Stimulated activated CD4-positive, alpha-beta T cell treated with anti-CD3 and anti-CD28 coated beads, TNF-alpha, amount 100 ng/mL, for 4 hours (primary cell): Measurements from ENCODE around the gene KAZN.

Experiments
- DNase-seq, 3 experiments: peaks; one replicate each; pipeline ENCODE4 v3.0.0-alpha.2; 2020; ENCODE audit warnings: low read depth in 3 of 3

The KAZN gene

GRCh38 chr1:14769486-14770274, 171.2 kb downstream of the KAZN start:
- no peak for DNase-seq

GRCh38 chr1:14773396-14774025, 175.0 kb downstream of the KAZN start:
- DNase-seq = no peak

- DNase-seq = no peak
Measured at GRCh38 chr1:14774225-14774624, 175.7 kb downstream of the KAZN start.

- no peak for DNase-seq
Measured at GRCh38 chr1:14774988-14775387, 176.5 kb downstream of the KAZN start.

DNA sequence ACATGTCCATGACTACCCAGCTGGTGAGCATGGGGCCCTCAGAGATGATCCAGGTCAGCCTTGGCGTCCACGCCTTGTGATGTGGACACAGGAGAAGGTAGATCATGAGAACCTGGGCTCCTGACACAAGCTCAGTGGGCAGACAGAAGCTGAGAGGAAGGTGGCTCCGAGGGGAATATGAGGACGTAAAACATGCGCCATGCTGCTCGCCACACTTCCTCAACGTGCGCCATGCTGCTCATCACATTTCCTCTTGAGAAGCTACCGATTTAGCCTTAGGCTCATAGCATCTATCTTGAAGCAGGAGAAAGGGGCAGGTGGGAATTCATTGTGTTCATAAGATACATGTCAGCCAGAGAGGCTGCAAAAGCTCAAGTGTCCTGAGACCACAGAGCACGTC, 176.9 kb downstream of the KAZN start:
- DNase-seq = no peak

GRCh38 chr1:14777516-14778506, 179.3 kb downstream of the KAZN start:
- no peak for DNase-seq

DNA sequence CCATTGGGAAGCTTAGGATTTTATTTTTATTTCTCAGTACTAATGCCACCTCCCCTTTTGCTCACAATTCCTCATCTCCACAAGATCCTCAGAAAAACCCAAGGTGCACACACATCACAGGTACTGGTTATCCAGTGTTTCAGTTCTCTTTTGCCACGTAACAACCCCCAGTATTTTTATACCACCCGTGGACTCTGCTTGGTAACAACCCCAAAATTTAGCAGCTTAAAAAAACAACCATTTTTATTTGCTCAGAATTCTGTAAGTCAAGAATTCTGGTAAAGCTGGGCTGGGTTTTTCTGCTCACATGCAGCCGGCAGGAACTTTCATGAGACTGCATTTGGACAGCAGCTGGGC, 180.0 kb downstream of the KAZN start:
- no peak for DNase-seq

DNA sequence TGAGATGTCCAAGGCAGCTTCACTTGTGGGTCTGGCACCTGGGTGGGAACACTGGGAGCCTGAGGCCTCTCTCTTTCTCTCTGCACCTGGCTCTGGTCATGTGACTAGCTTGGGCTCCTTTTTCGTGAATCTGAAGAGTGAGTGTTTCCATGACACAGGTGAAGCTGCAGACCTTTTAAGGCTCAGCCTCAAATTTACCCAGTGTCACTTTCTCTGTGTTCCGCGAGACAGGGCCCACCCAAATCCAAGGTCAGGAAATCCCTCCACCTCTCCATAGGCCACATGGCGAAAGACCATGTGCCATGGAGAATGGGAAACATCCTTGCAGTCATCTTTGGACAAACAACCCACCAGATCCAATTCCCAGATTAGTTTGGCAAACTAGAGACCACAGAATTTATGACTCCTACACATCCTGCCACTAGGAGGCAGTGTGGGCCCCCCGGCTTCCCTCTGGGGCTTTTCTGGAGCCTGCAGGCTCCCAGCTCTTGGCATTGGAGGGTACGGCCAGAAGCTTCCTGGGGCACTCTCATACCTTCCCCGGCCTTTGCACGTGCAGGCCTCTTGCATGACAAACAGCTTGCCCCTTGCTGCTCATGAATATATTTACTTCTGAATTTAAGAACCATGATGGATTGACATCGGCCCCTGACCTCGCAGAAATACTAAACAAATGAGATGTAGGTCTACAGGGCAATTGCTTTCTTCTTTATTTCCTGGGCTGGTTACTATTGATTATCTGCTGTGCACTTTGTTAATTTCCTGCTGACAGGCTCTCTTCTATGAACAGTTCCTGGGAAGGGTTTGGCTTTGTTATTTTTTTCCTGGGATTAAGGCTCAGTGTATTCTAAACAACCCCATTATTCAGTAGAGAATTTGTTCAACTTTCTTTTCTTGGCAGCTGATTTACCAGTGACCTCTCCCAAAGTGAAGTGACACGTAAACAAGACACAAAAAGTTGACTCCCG, 180.7 kb downstream of the KAZN start:
- DNase-seq = peak in 1 of 3 experiments; percentile 10

- no peak for DNase-seq
Measured at GRCh38 chr1:14780271-14780670, 181.8 kb downstream of the KAZN start.

- DNase-seq = no peak
Measured at GRCh38 chr1:14781811-14782210, 183.3 kb downstream of the KAZN start.

DNA sequence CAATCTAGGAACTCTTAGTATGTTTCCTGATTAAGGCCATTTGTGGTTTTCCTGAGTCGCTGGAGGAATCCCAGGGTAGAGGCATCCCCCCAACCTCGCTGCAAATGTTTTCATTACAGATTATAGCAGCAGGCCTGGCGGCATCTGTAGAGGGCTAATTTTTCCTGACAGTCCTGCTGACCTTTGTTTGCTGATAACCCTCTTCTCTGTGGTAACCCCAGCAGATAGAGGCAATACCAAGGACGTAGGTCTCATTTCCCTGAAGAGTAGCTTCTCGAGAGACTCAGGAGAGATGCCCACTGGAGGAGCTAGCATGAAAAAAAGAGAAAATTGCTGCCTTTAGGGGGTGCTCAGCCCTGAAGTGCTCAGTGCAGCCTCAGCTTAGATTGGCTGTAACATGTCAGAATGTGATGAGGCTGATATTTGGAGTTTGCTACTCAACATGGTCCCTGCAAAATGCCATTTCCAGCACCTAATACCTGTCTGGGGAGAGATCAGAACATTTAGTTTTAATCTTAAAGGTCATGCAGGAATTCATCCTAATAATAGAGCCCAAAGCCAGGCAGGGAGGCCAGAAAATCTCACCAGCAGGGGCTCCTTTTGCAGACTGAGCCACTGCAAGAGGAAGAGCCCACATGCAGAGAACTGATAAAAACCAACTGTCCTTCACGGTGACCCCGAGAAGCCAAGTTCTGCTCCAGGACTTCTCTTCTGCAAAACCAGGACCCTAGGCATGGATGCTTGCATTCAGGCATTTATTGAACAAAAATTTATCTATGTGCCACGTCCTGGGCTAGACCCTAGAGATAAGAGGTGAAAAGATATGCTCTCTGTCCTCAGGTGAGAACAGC, 184.5 kb downstream of the KAZN start:
- DNase-seq = no peak

DNA sequence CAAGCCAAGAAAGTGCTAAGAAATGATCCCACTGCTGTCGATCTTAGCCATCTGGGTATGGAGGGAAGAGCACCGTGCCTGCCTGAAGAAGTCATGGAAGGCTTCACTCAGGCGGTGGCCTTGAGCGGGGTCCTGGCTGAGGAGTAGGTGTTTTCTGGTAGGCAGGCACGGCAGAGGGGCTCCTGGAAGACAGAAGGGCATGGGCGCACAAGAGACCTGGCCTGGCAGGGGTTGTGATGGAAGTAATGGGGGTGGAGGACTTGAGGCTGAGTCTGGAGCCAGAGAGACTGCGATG, 185.1 kb downstream of the KAZN start:
- DNase-seq = no peak

- DNase-seq = no peak
Measured at GRCh38 chr1:14784790-14785773, 186.6 kb downstream of the KAZN start.

GRCh38 chr1:14786109-14786675, 187.7 kb downstream of the KAZN start:
- DNase-seq = no peak

GRCh38 chr1:14786681-14787080, 188.2 kb downstream of the KAZN start:
- DNase-seq = no peak

- no peak for DNase-seq
Measured at GRCh38 chr1:14787604-14788003, 189.1 kb downstream of the KAZN start.

- no peak for DNase-seq
Measured at GRCh38 chr1:14788080-14788479, 189.6 kb downstream of the KAZN start.

DNA sequence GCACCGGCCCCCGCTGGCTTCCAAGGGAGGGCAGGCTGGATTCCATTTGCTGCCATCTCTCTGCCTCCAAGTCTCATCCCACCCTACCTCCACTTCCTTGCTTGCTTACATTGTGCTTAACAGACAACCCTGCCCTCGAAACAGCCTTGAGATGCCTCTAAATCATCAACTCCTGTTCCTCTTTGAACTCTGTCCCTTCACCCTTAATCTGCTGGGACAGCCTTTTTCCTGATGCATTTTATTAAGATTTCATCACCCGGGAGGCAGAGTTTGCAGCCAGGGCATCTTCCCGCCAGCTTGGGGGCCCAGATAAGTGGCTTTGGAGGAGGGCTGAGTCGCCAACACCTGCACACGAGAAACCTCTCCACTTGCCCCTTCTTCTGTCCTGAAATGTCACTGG, 192.5 kb downstream of the KAZN start:
- no peak for DNase-seq

DNA sequence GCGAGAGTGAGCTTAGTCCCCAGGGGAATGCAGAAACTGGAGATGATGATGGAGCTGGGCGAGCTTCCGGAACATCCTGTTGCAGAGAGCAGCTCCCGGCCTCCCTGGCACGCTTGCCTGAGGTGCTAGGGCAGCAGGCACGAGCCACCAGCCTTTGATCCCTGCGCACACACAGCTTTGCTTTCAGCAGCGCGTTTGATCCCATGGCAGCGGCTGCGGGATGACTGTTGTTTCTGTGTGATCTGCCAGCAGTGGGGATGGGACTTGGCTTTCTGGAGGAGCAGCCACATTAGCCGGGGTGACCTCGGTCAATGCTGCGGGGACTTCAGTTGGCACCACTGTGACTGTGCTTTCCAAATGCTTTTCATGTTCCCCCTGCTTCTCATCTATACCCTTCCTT, 193.2 kb downstream of the KAZN start:
- DNase-seq = no peak
